AG10803 (cell line): ENCODE data around the gene ZNF419.

Source experiments
- DNase-seq: peaks from one replicate; pipeline ENCODE4 v3.0.0; 2010; ENCODE audit warnings: low read depth
- H3K4me3 ChIP-seq: 2 replicates; pipeline ENCODE4 v1.5.1; 2011; ENCODE audit warnings: mild to moderate bottlenecking, low read length, control low read depth
- CTCF ChIP-seq: conservative IDR thresholded peaks from 2 replicates; pipeline ENCODE4 v1.5.1; 2011; ENCODE audit warnings: mild to moderate bottlenecking, low read length, control low read depth, inconsistent platforms

Gene ZNF419

GRCh38 chr19:57487477-57488298, at the start of gene ZNF419:
Gene ZNF419 (plus strand): TSS chr19:57487750. CDS start chr19:57487951, 201 bp downstream.
- peak; percentile 81 for DNase-seq
- peak; percentile 14; the same call in 1 of the 2 replicates for TF ChIP-seq CTCF
- H3K4me3 ChIP-seq, result peak within 1 kb of the TSS; percentile 92

- no peak for TF ChIP-seq CTCF
- DNase-seq, result peak; percentile 9
- H3K4me3 ChIP-seq, result no peak overlapping the region
These were observed 49.6 kb upstream of the ZNF419 start for GRCh38 chr19:57437931-57438330.

- DNase-seq, result no peak
- H3K4me3 ChIP-seq, result no peak overlapping the region
- no peak for TF ChIP-seq CTCF
These were observed 48.6 kb upstream of the ZNF419 start for GRCh38 chr19:57438925-57439324.

- TF ChIP-seq CTCF, result no peak
- no peak for DNase-seq
- H3K4me3 ChIP-seq, result no peak overlapping the region
These were observed 45.4 kb upstream of the ZNF419 start for GRCh38 chr19:57441979-57442752.

GRCh38 chr19:57443121-57443696, 44.3 kb upstream of the ZNF419 start:
- no peak for TF ChIP-seq CTCF
- DNase-seq, result no peak
- H3K4me3 ChIP-seq, result no peak overlapping the region

- no peak for TF ChIP-seq CTCF
- no peak overlapping the region for H3K4me3 ChIP-seq
These were observed 35.2 kb upstream of the ZNF419 start for GRCh38 chr19:57452307-57452706.

More at GRCh38 chr19:57452307-57452706, 35.2 kb upstream of the ZNF419 start:
- no peak for DNase-seq
